NCI-H2081 (cell line): ENCODE measurements around the gene C1orf185.
A peak's percentile ranks its signal among the peaks of the same experiment; 100 is the strongest.
"Not testable (repeated sequence)": the region's sequence is repeated elsewhere in the genome, so short reads cannot be mapped to it uniquely, and the experiment has no call there.

Experiments used
- DNase-seq, 2 experiments: peaks; one replicate each; lab custom pipeline; 2025; lab: John Stamatoyannopoulos, UW

C1orf185 gene

GRCh38 chr1:51101976-51102375 lies at the start of gene C1orf185:
Gene C1orf185 (plus strand): TSS chr1:51102228. CDS start chr1:51102234, 6 bp downstream.
- DNase-seq: no peak

GRCh38 chr1:51058858-51059257 lies 43.2 kb upstream of the C1orf185 start:
- DNase-seq: no peak

- DNase-seq: no peak
These were observed 40.7 kb upstream of the C1orf185 start for GRCh38 chr1:51061231-51061918.

- no peak for DNase-seq
These were observed 38.9 kb upstream of the C1orf185 start for GRCh38 chr1:51063121-51063520.

GRCh38 chr1:51070011-51070410 lies 32.0 kb upstream of the C1orf185 start:
- DNase-seq: peak; percentile 32 to 73

GRCh38 chr1:51070640-51071039 lies 31.4 kb upstream of the C1orf185 start:
- no peak for DNase-seq

GRCh38 chr1:51071291-51072042 lies 30.6 kb upstream of the C1orf185 start:
- no peak for DNase-seq

GRCh38 chr1:51072043-51072439 lies 30.0 kb upstream of the C1orf185 start:
- no peak for DNase-seq

GRCh38 chr1:51072651-51073050 lies 29.4 kb upstream of the C1orf185 start:
- DNase-seq: no peak

- no peak for DNase-seq
These were observed 28.6 kb upstream of the C1orf185 start for GRCh38 chr1:51073456-51073855.

- DNase-seq: no peak
These were observed 15.3 kb upstream of the C1orf185 start for GRCh38 chr1:51086496-51087271.

- DNase-seq: no peak
These were observed 13.6 kb upstream of the C1orf185 start for GRCh38 chr1:51088474-51088873.

- DNase-seq: no peak
These were observed 8.4 kb upstream of the C1orf185 start for GRCh38 chr1:51093581-51093980.

GRCh38 chr1:51097171-51097570 lies 4.9 kb upstream of the C1orf185 start:
- DNase-seq: no peak

- no peak for DNase-seq
These were observed 1.7 kb upstream of the C1orf185 start for GRCh38 chr1:51100264-51100880.

- no peak for DNase-seq
These were observed 12.1 kb downstream of the C1orf185 start for GRCh38 chr1:51114137-51114536.

- no peak for DNase-seq
These were observed 13.8 kb downstream of the C1orf185 start for GRCh38 chr1:51115714-51116404.

GRCh38 chr1:51119331-51119730 lies 17.3 kb downstream of the C1orf185 start:
- DNase-seq: no peak

GRCh38 chr1:51120629-51121028 lies 18.6 kb downstream of the C1orf185 start:
- no peak for DNase-seq

GRCh38 chr1:51127152-51127551 lies 25.1 kb downstream of the C1orf185 start:
- DNase-seq: not testable (repeated sequence)

- no peak for DNase-seq
These were observed 29.2 kb downstream of the C1orf185 start for GRCh38 chr1:51131185-51131584.

- DNase-seq: no peak
These were observed 31.0 kb downstream of the C1orf185 start for GRCh38 chr1:51133045-51133444.
